ENCODE results near the gene EIF2S3B.

- TF ChIP-seq YY1 (IDR thresholded peaks at IDR 0.05; ENCODE audit: low read depth) (no peak), TAF1 (IDR thresholded peaks at IDR 0.05; ENCODE audit: low read depth) (no peak), TEAD4 (IDR thresholded peaks at IDR 0.05) (no peak)
Measured at GRCh38 chr12:10529603-10530002, 23.9 kb downstream of the EIF2S3B start.

All from Ishikawa (cell line).